Sciatic nerve (tissue), 2 donors: ENCODE data around the gene PDSS2. TPM values are rescaled to one million over a fixed set of nuclear protein-coding genes. Genes with fewer than 3 reads are reported as not detected.
"Not testable (repeated sequence)": the region's sequence is repeated elsewhere in the genome, so short reads cannot be mapped to it uniquely, and the experiment has no call there.

Source experiments
- ATAC-seq: fragments of 200-7000 bp; cut with Tn5 transposase; one replicate; pipeline ENCODE4 v1.9.1; 2020; ENCODE audit warnings: mild to moderate bottlenecking, moderate library complexity
- DNase-seq: peaks from one replicate; pipeline ENCODE4 v3.0.0-alpha.2; 2020; ENCODE audit warnings: low spot score
- intact Hi-C: fragments of 100-400 bp; cut with DNase I; formaldehyde crosslinking; loops from one replicate; pipeline ENCODE4 v1.14.2; 2022
- total RNA-seq: library from RNA; stranded (reverse); fragmentation: NEBNext Ultra II Directional; extraction: Animal tissue kit (Norgen Biotek cat#: 25700); gene quantifications from one replicate; pipeline ENCODE4 v1.2.1, GENCODE V29; 2021
- donor health status: DM: no; HTN: no; CAD: no.
- donor health status: DM: no; HTN: no; CAD: no.

The PDSS2 gene
- total RNA-seq, 1 donor from 2014 or later, result 11.9 TPM

GRCh38 chr6:107425951-107426350 is 33.4 kb downstream of the PDSS2 start:
- DNase-seq, ATAC-seq, intact Hi-C loops: not testable (repeated sequence)

DNA sequence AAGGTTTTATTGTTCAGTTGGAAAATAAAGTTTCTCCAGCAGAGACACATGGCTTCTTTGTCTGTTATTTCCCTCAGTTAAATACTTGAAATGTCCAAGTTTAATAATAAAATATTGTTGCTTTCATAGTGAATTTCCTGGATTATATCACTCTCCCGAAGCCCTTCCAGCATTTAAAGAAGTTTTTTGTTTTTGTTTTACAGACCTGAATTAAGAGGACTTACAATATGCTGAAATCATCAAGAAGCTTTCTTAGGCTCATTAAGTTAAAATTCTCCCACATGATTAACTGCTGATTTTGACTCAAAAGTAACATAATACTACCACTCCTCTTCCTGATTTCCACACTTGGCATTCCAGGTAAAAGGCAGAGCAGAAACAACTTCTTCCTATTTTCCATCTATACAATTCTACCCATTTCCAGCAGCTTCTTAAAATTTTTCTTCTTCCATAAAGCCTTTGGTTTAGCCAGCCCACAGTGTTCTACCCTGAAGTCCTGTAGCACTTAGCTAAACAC is 35.8 kb downstream of the PDSS2 start:
- intact Hi-C loops, result no loop called here
- DNase-seq (no peak), ATAC-seq (no peak)

GRCh38 chr6:107421696-107422256 is 37.6 kb downstream of the PDSS2 start:
- DNase-seq, result no peak
- intact Hi-C loops, result no loop called here
- ATAC-seq, result no peak

- intact Hi-C loops, result no loop called here
- ATAC-seq (no peak), DNase-seq (no peak)
These were observed 39.6 kb downstream of the PDSS2 start for GRCh38 chr6:107419733-107420132.

GRCh38 chr6:107418118-107418517 is 41.2 kb downstream of the PDSS2 start:
- ATAC-seq (no peak), DNase-seq (no peak)
- intact Hi-C loops, result no loop called here

DNA sequence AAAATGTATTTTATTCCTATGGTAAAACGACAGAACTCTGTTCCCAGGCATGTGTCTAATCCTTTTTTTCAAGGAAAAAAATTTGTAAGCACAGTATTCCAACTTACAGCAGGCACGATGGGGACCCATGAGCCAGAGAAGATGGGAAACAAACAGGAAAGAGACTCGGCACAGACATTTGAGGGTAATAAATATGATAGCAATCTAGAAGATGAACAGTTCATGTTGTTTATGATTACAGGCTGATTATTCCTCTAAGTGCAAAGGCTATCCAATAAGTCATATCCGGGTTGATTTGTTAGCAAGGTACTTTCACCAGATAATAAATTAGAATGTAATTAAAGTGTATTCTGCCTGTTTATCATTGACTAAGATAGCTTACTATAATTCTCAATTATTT is 43.2 kb downstream of the PDSS2 start:
- no peak for ATAC-seq
- intact Hi-C loops, result no loop called here
- DNase-seq, result no peak

GRCh38 chr6:107413966-107414645 is 45.3 kb downstream of the PDSS2 start:
- DNase-seq (no peak), ATAC-seq (no peak)
- intact Hi-C loops, result no loop called here

DNA sequence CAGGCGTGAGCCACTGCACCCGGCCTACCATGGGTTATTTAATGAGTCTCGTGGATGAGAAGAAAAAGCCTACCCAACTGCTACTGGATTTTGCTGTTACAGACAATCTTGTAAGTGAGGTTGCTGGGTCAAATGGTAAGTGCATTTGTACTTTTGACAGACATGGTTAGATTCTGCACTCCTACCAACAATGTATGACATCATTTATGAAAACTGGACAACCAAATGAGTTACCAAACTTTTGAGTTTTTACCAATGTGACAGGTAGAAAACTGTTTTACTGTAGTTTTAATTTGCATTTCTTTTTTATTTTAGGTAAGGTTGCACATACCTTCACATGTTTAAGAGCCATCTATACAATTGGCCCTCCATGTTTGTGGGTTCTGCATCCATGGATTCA is 48.2 kb downstream of the PDSS2 start:
- intact Hi-C loops, result no loop called here
- ATAC-seq (no peak), DNase-seq (no peak)

DNA sequence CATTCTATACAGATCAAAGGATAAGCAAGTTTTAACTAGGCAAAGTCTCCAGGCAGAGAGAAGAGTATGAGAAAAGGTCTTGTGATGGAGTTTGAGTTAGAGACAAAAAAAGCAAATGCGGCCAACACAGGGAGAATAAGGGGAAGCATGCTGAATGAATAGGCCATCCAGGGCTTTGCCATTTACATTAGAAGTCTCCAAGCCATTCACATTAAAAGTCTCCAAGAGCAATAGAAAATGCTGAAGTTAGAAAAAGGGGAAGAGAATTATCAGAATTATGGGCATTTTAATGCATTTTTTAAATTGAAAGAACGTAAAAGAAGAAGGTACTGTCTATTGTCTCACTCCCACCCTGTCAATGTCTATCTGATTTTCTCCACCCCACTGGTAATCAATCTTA is 49.4 kb downstream of the PDSS2 start:
- DNase-seq (no peak), ATAC-seq (no peak)
- intact Hi-C loops, result no loop called here

- no peak for DNase-seq
- intact Hi-C loops, result no loop called here
- ATAC-seq, result no peak
These were observed 50.6 kb downstream of the PDSS2 start for GRCh38 chr6:107408714-107409113.

- no peak for ATAC-seq
- DNase-seq, result no peak
- intact Hi-C loops, result no loop called here
These were observed 54.4 kb downstream of the PDSS2 start for GRCh38 chr6:107405002-107405401.

DNA sequence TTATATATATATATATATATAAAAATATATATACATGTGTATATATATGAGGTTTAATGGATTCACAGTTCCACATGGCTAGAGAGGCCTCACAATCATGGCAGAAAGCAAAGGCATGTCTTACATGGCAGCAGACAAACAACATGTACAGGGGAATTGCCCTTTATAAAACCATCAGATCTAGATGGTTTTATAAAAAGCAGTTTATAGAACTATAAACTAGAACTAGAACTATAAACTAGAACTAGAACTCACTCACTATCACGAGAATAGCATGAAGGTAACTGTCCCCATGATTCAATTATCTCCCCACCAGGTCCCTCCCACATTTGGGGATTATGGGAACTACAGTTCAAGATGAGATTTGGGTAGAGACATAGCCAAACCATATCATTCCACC is 56.8 kb downstream of the PDSS2 start:
- ATAC-seq (no peak), DNase-seq (no peak)
- intact Hi-C loops, result no loop called here

- DNase-seq, result no peak
- intact Hi-C loops, result no loop called here
- no peak for ATAC-seq
These were observed 57.8 kb downstream of the PDSS2 start for GRCh38 chr6:107401573-107401972.

DNA sequence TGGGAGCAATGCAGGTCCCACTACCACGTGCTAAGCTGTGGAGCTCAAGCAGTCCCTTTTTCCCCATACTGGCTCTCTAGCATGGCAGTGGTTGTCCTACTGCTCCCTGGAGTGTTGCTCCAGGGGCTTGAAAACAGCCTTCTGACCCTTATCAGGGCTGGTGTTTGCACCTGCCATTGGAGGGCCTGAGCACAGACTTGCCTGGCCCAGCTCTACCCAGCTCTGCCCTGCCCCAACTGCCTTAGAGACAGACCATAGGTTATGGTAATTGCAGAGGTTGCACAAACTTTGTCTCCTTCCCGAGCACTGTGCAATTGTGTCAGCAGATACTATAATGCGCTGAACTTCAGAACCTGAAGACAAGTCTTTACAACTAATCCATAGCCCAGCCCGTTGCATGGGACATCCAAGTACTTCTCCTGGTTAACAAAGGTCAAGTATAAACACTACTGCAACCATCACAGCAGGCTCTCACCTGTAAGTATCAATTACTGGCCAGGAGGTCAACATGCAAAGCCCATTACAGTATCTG is 58.7 kb downstream of the PDSS2 start:
- DNase-seq (no peak), ATAC-seq (no peak)
- intact Hi-C loops, result no loop called here

DNA sequence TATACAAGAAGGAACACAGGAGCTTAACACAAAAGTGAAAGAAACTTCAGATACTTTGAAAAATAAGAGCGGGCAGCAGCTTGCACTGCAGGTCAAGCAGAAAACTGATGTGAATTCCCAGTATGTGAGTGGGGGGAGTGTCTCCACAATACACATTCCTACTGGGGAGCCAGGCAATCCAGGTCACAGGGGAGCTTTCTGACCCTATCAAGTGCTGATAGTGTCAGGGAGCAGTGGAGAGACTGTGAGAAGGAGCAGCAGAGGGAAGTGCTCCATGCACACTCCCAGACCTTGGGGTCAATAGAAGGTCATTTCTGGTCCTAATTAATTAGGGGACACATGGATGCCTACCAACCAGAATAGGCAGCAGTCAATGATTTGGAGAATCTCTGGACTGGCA is 59.4 kb downstream of the PDSS2 start:
- intact Hi-C loops, result no loop called here
- no peak for DNase-seq
- no peak for ATAC-seq

- intact Hi-C loops, result no loop called here
- no peak for ATAC-seq
These were observed 61.4 kb downstream of the PDSS2 start for GRCh38 chr6:107398001-107398400.

DNA sequence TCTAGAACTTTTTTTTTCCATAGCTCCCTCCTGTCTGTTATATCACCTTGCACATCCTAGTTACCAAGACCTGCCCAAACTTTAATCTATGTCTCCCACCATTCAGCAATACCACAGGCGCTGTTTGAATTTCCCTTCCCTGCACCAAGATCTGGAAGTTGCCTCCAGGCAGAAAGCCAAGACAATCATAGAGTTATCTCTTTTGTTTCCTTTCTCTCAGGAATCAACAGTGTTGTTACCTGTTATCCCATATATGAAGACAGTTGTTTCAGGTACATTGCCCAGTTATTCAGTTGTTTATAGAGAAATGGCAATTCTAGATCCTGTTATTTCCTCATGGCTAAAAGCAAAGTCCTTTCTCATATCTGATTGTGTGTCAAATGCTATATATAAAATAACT is 63.2 kb downstream of the PDSS2 start:
- ATAC-seq (no peak), DNase-seq (no peak)
- intact Hi-C loops, result no loop called here

More at GRCh38 chr6:107398001-107398400, 61.4 kb downstream of the PDSS2 start:
- DNase-seq, result no peak

- intact Hi-C loops, result no loop called here
- no peak for DNase-seq
These were observed 67.3 kb downstream of the PDSS2 start for GRCh38 chr6:107392069-107392468.

GRCh38 chr6:107390685-107391435 is 68.5 kb downstream of the PDSS2 start:
- intact Hi-C loops, result no loop called here
- DNase-seq (no peak), ATAC-seq (no peak)

More at GRCh38 chr6:107392069-107392468, 67.3 kb downstream of the PDSS2 start:
- no peak for ATAC-seq

- DNase-seq (no peak), ATAC-seq (no peak)
- intact Hi-C loops, result no loop called here
These were observed 69.3 kb downstream of the PDSS2 start for GRCh38 chr6:107390056-107390455.
